Hematopoietic multipotent progenitor cell treated with erythropoietin and hydrocortisone succinate and interleukin-3 and kit ligand, for 17 days (in vitro differentiated cells): ENCODE measurements around the gene ADORA1.

Experiments
- DNase-seq: peaks from one replicate; pipeline ENCODE4 v3.0.0-alpha.2; 2015; ENCODE audit warnings: low spot score

ADORA1 gene

GRCh38 chr1:203159844-203160243 is 32.3 kb downstream of the ADORA1 start:
- no peak for DNase-seq

GRCh38 chr1:203161175-203161574 is 33.6 kb downstream of the ADORA1 start:
- DNase-seq = no peak

- DNase-seq = no peak
Observed at GRCh38 chr1:203161703-203162102, 34.2 kb downstream of the ADORA1 start.

- no peak for DNase-seq
Observed at GRCh38 chr1:203162403-203162802, 34.9 kb downstream of the ADORA1 start.

- DNase-seq = no peak
Observed at GRCh38 chr1:203163891-203164635, 36.5 kb downstream of the ADORA1 start.

- no peak for DNase-seq
Observed at GRCh38 chr1:203165101-203165799, 37.7 kb downstream of the ADORA1 start.

- no peak for DNase-seq
Observed at GRCh38 chr1:203165800-203166161, 38.3 kb downstream of the ADORA1 start.

- DNase-seq = no peak
Observed at GRCh38 chr1:203166192-203166940, 38.8 kb downstream of the ADORA1 start.

- DNase-seq = no peak
Observed at GRCh38 chr1:203167026-203167912, 39.7 kb downstream of the ADORA1 start.

- DNase-seq = no peak
Observed at GRCh38 chr1:203167913-203168200, 40.3 kb downstream of the ADORA1 start.

GRCh38 chr1:203168256-203168786 is 40.8 kb downstream of the ADORA1 start:
- no peak for DNase-seq

GRCh38 chr1:203168991-203169390 is 41.5 kb downstream of the ADORA1 start:
- no peak for DNase-seq

GRCh38 chr1:203169770-203170520 is 42.4 kb downstream of the ADORA1 start:
- DNase-seq = no peak

GRCh38 chr1:203170625-203171330 is 43.3 kb downstream of the ADORA1 start:
- DNase-seq = no peak

- no peak for DNase-seq
Observed at GRCh38 chr1:203171341-203172183, 44.0 kb downstream of the ADORA1 start.

GRCh38 chr1:203172184-203173010 is 44.9 kb downstream of the ADORA1 start:
- peak; percentile 66 for DNase-seq

GRCh38 chr1:203173011-203173555 is 45.6 kb downstream of the ADORA1 start:
- DNase-seq = no peak

GRCh38 chr1:203173566-203173965 is 46.0 kb downstream of the ADORA1 start:
- no peak for DNase-seq
